NCI-H2029 (cell line): ENCODE measurements around the gene BANP.
"Not testable (repeated sequence)": the region's sequence is repeated elsewhere in the genome, so short reads cannot be mapped to it uniquely, and the experiment has no call there.

ENCODE experiments used
- DNase-seq: peaks from one replicate; lab custom pipeline; 2025; lab: John Stamatoyannopoulos, UW

BANP gene

GRCh38 chr16:88087517-88087877, 136.3 kb downstream of the BANP start:
- DNase-seq: no peak

- DNase-seq: no peak
Measured at GRCh38 chr16:88088161-88088581, 136.9 kb downstream of the BANP start.

- DNase-seq: not testable (repeated sequence)
Measured at GRCh38 chr16:88088611-88089010, 137.4 kb downstream of the BANP start.

- DNase-seq: not testable (repeated sequence)
Measured at GRCh38 chr16:88089071-88089470, 137.8 kb downstream of the BANP start.

GRCh38 chr16:88089632-88090376, 138.6 kb downstream of the BANP start:
- not testable (repeated sequence) for DNase-seq

GRCh38 chr16:88090377-88091175, 139.3 kb downstream of the BANP start:
- DNase-seq: not testable (repeated sequence)

GRCh38 chr16:88091221-88091971, 140.2 kb downstream of the BANP start:
- not testable (repeated sequence) for DNase-seq

GRCh38 chr16:88091972-88092302, 140.7 kb downstream of the BANP start:
- DNase-seq: not testable (repeated sequence)

GRCh38 chr16:88092791-88093555, 141.7 kb downstream of the BANP start:
- not testable (repeated sequence) for DNase-seq

- DNase-seq: not testable (repeated sequence)
Measured at GRCh38 chr16:88093556-88094252, 142.5 kb downstream of the BANP start.

GRCh38 chr16:88094253-88094575, 143.0 kb downstream of the BANP start:
- not testable (repeated sequence) for DNase-seq

- not testable (repeated sequence) for DNase-seq
Measured at GRCh38 chr16:88094900-88095299, 143.7 kb downstream of the BANP start.

GRCh38 chr16:88096659-88097058, 145.4 kb downstream of the BANP start:
- not testable (repeated sequence) for DNase-seq

GRCh38 chr16:88098731-88099562, 147.7 kb downstream of the BANP start:
- not testable (repeated sequence) for DNase-seq

- DNase-seq: no peak
Measured at GRCh38 chr16:88099563-88099890, 148.3 kb downstream of the BANP start.

GRCh38 chr16:88099956-88100355, 148.7 kb downstream of the BANP start:
- DNase-seq: not testable (repeated sequence)

- not testable (repeated sequence) for DNase-seq
Measured at GRCh38 chr16:88100801-88101622, 149.8 kb downstream of the BANP start.

GRCh38 chr16:88101623-88102105, 150.4 kb downstream of the BANP start:
- DNase-seq: not testable (repeated sequence)

GRCh38 chr16:88102597-88102996, 151.4 kb downstream of the BANP start:
- DNase-seq: no peak
